Right renal pelvis (tissue), 4 donors: ENCODE data around the gene IRF6. TPM values are rescaled to one million over a fixed set of nuclear protein-coding genes. Genes with fewer than 3 reads are reported as not detected.
"Not testable (repeated sequence)": the region's sequence is repeated elsewhere in the genome, so short reads cannot be mapped to it uniquely, and the experiment has no call there.

ENCODE experiments used
- DNase-seq, 4 donors: peaks; one replicate each; pipeline ENCODE4 v3.0.0-alpha.2; 2013; ENCODE audit warnings: low read depth in 4 of 4, low spot score in 3 of 4, missing footprints in 1 of 4
- polyA plus RNA-seq, 4 donors: library from polyadenylated mRNA; unstranded; fragments of 120-200 nt; gene quantifications; one replicate each; pipeline ENCODE4 v1.2.1, GENCODE V29; 2013; ENCODE audit not compliant: insufficient read length in 4 of 4

IRF6 gene
- polyA plus RNA-seq, 4 donors, result 17.1 to 23.7 (median 20.4) TPM

- DNase-seq, result no peak
These were observed 17.4 kb upstream of the IRF6 start for GRCh38 chr1:209823143-209824041.

DNA sequence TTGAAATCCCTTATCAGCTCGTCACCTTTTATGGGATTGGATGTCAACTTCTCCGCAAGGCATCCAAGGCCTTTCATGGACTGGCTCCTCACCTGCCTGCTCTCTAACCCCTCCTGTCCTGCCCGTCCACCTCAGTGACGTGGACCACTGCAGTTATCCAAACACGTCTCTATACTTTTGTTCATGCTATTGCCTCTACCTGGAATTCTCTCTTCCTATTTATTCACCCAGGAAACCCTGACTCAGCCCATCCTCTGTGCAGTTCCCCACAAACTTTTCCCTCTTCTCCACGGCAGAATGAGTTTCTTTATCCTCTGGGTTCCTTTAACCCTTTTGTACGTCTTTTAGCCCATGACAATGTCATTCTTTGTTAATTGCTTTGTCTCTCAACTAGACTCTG lies 16.8 kb upstream of the IRF6 start:
- no peak for DNase-seq

- no peak for DNase-seq
These were observed 15.0 kb upstream of the IRF6 start for GRCh38 chr1:209820986-209821385.

GRCh38 chr1:209819058-209819457 lies 13.1 kb upstream of the IRF6 start:
- DNase-seq, result no peak

DNA sequence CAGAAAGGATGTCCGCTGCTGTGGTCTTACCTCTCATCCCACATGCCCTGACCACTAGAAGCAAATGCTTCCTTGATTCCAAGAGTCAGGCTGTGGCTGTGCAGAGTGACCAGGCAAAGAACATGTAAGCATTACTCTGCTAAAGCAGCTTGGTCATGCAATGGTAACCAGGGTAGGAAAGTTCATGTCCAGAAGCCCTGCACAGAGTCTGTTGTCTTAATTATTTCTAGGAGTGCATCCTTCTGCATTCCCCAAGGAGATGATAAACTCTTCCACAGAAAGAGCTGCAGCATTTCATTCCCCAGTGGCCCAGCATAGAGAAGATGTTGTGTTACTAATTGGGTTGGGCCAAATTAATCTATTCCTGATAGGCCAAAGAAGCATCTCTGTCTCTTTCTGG lies 11.7 kb upstream of the IRF6 start:
- DNase-seq, result no peak

GRCh38 chr1:209816923-209817322 lies 11.0 kb upstream of the IRF6 start:
- no peak for DNase-seq

- DNase-seq, result no peak
These were observed 10.0 kb upstream of the IRF6 start for GRCh38 chr1:209815931-209816341.

GRCh38 chr1:209815490-209815889 lies 9.5 kb upstream of the IRF6 start:
- no peak for DNase-seq

GRCh38 chr1:209813902-209814301 lies 8.0 kb upstream of the IRF6 start:
- no peak for DNase-seq

DNA sequence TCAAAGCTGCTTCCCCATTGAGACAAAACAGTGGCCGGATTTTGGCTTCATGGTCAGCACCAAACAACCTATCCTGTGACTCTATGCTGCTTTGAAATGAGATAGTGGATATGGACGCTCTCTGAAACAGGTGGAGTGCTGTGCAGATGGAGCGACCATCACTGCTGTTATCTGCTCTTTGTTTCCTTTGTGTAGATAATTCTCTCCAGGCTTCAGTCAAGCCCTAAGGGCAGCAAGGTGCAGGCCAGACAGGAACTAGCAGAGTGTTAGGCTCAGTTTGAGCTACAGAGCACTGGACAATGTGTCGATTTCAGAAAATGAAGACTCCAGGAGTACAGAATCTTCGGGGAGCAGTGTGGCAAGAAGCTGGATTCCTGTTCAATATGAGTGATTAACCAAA lies 4.8 kb upstream of the IRF6 start:
- no peak for DNase-seq

- DNase-seq, result no peak
These were observed 3.7 kb upstream of the IRF6 start for GRCh38 chr1:209809611-209810010.

DNA sequence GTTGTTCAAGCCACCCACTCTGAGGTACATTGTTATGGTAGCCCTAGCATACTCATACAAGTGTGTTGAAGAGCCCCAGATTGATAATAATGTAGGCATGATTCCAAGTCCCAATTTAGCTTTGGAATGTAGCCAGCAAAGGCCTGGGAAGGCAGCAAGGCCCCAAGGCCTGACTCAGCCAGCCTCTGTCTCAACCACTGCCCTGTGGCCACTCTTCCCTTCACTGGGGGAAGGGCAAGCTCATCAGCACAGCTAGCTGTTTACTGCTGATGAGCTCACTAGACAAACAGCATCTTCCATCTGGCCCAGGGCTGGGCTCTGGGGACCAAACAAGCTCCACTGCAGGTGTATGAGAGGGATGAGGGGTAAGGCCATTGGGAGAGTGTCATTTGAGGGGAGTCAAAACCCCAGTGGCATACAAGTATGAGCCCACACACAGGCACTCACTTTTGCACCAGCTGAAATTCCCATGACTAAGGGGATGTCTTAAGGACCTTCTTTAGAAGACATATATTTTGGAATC lies 2.2 kb upstream of the IRF6 start:
- DNase-seq, result no peak

DNA sequence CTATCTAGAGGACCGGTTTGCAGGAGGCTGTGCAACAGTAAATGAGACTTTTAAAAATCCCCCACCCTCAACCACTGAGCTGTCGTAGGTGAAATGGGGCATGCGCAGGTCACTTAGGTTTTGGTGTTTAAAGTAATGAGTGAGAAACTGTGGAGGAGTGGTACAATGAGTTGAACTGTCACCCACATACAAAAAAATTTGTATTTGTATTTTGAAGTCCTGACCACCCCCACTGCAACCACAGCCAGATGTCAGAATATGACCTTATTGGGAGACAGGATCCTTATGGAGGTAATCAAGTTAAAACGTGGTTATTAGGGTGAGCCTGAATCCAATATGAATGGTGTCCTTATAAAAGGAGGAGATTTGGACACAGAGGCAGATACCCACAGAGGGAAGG lies 1.6 kb upstream of the IRF6 start:
- DNase-seq, result no peak

GRCh38 chr1:209805341-209805781 lies 581 bp downstream of the IRF6 start:
- no peak for DNase-seq

DNA sequence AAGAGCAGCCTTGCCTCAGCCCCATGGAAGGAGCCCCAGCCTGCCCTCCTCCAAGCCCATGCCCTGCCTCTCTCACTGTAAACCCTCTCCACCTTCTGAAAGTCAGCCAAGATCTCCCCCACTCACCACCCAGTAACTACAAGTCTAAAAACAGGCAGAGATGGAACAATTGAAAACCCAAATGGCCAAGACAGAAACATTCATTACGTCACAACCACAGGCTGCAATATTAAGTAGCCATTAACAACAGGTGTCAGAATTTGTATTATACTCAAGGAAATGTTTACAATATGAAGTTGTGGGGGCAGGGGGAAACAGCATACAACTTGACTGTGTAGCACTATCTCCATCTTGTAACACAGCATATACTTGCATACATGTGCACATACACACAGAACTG lies 2.4 kb downstream of the IRF6 start:
- no peak for DNase-seq

DNA sequence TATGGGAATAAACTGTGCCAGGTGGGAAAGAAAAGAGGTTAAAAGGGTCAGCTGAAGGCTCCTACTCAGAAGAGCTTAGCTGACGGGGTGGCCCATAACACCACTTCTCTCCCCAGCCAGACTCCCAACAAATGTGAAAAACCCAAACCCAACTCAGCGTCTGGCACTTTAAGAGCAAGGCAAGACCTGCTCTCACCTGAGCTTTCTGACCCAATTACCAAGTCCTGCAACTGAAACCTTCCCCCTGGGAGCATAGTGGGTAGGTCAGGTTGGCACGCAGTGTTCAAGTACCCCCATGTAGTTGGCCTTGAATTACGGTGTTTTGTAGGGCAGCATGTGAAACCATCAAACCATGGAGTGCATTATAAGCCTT lies 3.2 kb downstream of the IRF6 start:
- DNase-seq, result no peak

DNA sequence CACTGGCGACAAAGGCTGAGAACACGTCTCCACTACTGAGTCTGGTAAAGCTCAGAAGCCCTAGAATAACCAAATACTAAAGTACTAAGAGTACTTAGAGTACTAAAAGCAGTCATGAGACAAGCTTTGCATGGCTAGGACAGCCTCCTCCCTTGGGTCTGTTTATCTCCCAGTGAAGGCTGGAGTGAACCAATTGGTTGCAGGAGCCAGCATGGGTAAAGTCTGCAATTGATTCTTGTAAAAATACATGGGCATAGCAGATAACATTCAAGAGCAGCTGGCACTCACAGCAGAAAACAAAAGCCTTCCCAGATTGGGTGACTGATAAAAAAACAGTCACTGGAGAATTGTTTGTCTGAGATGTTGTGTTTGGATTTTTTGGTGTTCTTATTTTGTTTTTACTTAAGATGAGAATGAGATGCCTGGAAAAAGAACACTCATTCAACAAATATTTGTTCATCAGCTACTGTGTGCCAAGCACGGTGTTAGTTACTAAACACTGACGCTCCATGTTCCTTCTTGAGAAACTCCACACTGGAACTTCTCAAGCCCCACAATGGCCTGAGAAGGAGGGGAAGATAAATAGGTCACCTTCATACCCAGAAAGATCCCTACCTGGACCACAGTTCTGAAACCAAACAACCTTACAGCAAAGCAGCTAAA lies 3.7 kb downstream of the IRF6 start:
- DNase-seq, result no peak

DNA sequence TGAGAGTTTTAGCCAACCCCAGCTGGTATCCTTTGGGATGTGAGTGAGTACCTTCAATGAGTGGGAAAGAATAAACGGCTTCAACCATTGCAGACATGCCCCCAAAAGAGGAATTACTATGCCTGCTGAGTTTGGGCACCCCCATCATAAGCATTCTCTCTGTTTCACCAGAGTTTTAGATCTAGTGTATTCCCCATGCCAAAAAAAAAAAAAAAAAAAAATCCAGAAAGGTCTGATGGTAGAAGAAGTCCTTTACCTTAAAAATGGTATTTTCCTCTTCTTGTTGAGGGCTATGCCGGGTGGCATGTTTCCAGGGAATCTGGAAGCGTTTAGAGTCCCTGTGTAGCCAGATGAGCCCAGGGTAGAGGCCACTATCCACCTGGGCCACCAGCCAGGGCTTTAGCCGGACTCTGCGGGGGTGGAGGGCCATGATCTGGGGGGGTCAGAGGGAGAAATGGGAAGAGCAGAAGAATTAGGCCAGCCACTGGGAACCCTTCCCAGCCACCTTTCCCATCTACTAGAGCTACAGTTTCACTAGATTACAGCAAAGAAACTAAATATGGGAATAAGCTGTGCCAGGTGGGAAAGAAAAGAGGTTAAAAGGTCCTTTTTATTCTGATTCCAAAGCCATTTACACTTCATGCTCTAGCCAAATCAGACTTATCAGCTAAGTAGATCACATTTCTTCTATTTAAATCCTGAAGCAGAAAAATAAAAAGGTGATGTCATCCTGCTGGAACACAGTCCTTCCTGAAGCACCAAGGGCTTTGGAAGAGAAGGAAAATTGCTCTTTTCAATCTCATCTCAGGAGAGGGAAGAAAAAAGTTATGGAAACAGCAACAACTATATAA lies 4.7 kb downstream of the IRF6 start:
- no peak for DNase-seq

- DNase-seq, result no peak
These were observed 7.8 kb downstream of the IRF6 start for GRCh38 chr1:209797978-209798639.

- DNase-seq, result not testable (repeated sequence)
These were observed 12.2 kb downstream of the IRF6 start for GRCh38 chr1:209793711-209794110.
